Measurements from ENCODE around the gene CALD1.

CALD1 gene

DNA sequence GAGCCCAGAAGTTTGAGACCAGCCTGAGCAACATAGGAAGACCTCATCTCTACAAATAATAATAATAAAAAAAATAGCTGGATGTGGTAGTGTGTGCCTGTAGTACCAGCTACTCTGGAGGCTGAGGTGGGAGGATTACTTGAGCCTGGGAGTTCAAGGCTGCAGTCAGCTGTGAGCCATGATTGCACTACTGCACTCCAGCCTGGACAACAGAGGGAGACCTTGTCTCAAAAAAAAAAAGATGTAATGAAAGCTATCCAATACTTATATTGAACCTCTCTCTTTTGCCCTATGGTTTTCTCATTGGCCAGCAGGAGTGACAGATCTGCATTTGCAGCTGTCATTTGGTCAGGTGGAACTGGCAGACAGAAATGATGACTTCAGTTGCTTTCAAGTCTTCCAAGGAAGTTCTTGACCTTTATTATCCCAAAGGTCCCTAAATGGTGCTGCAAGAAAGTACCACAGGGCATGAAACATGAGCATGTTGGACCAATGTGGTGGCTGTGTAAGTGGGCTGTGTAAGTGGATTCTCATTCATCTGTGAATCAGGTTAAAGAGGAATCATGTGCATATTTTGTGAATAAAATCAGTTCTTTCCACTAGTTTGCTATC is 99.4 kb downstream of the CALD1 start:
- no peak overlapping the region for H3K4me3 ChIP-seq (ENCODE audit: low read length)
- no peak for DNase-seq (ENCODE audit: low read depth)
- TF ChIP-seq CTCF (conservative IDR thresholded peaks at IDR 0.05; ENCODE audit: low read length) = 0 out of 2 replicates have a peak, but pooled peaks have one; percentile 7

- TF ChIP-seq CTCF (conservative IDR thresholded peaks at IDR 0.05; ENCODE audit: low read length) = no peak
- no peak overlapping the region for H3K4me3 ChIP-seq (ENCODE audit: low read length)
- no peak for DNase-seq (ENCODE audit: low read depth)
These were observed 100.5 kb downstream of the CALD1 start for GRCh38 chr7:134879815-134880475.

GRCh38 chr7:134882481-134882880 is 103.0 kb downstream of the CALD1 start:
- no peak for TF ChIP-seq CTCF (conservative IDR thresholded peaks at IDR 0.05; ENCODE audit: low read length)
- no peak for DNase-seq (ENCODE audit: low read depth)

DNA sequence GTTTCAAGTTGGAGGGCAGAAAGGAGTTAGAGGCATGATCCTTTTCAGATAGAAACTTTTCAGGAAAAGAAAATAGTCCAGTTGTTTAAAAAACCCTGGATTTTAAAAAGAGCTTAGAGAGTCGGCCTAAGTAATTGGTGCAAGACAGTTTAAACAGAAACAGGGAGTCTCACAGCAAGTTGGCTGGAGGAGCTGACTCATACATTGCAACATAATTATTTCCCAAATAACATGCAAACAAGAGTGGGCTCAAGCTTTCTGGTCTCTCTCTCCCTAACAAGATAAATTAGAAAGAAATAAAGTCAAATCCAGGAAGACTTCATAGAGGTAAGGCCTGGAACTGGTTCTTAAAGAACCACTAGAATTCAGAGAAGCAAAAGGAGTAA is 106.5 kb downstream of the CALD1 start:
- TF ChIP-seq CTCF (conservative IDR thresholded peaks at IDR 0.05; ENCODE audit: low read length) = no peak
- DNase-seq (ENCODE audit: low read depth) = peak; percentile 87
- H3K4me3 ChIP-seq (ENCODE audit: low read length) = no peak overlapping the region

More at GRCh38 chr7:134882481-134882880, 103.0 kb downstream of the CALD1 start:
- no peak overlapping the region for H3K4me3 ChIP-seq (ENCODE audit: low read length)

- peak; percentile 72 for DNase-seq (ENCODE audit: low read depth)
- no peak for TF ChIP-seq CTCF (conservative IDR thresholded peaks at IDR 0.05; ENCODE audit: low read length)
- peak overlapping the region; percentile 18 for H3K4me3 ChIP-seq (ENCODE audit: low read length)
These were observed 107.1 kb downstream of the CALD1 start for GRCh38 chr7:134886353-134887057.

GRCh38 chr7:134887523-134887922 is 108.1 kb downstream of the CALD1 start:
- no peak overlapping the region for H3K4me3 ChIP-seq (ENCODE audit: low read length)
- TF ChIP-seq CTCF (conservative IDR thresholded peaks at IDR 0.05; ENCODE audit: low read length) = no peak
- DNase-seq (ENCODE audit: low read depth) = no peak
